GM12878 (cell line): Measurements from ENCODE around the gene CYS1. TPM values are rescaled to one million over a fixed set of nuclear protein-coding genes. Genes with fewer than 3 reads are reported as not detected.
"Not testable (repeated sequence)": the region's sequence is repeated elsewhere in the genome, so short reads cannot be mapped to it uniquely, and the experiment has no call there.

Experiments used
- ATAC-seq: fragments of 200-7000 bp; cut with Tn5 transposase; 3 replicates; pipeline ENCODE4 v1.9.1; 2020; ENCODE audit warnings: mild to moderate bottlenecking, moderate library complexity
- BruUV-seq: library from RNA; stranded (reverse); fragments of 400-500 nt; replicated peaks from 2 replicates; lab custom pipeline; 2021; lab: Mats Ljungman, UMichigan
- CTCF ChIA-PET: fragments of 300-600 bp; sonication (Branson Sonifier 250); formaldehyde crosslinking; extraction: SDS; loops from one replicate; lab custom pipeline; 2021; ENCODE audit warnings: inconsistent platforms; lab: Yijun Ruan, JAX
- POLR2A ChIA-PET: fragments of 350-600 bp; formaldehyde crosslinking; extraction: SDS; loops from one replicate; lab custom pipeline; 2021; ENCODE audit warnings: inconsistent platforms; lab: Charles Lee
- RAD21 ChIA-PET: fragments of 300-600 bp; sonication (Branson Sonifier 250); formaldehyde crosslinking; loops from one replicate; lab custom pipeline; 2023; ENCODE audit warnings: antibody characterized with exemption; ENCODE audit not compliant: unreplicated experiment; lab: Charles Lee
- SMC1A ChIA-PET: fragments of 300-600 bp; sonication (Branson Sonifier 250); formaldehyde crosslinking; loops from one replicate; lab custom pipeline; 2023; ENCODE audit not compliant: unreplicated experiment, uncharacterized antibody; lab: Charles Lee
- DNase-seq: peaks from one replicate; pipeline ENCODE4 v3.0.0-alpha.2; 2011; ENCODE audit warnings: low read depth, low spot score
- FAIRE-seq: peaks from 3 replicates; lab custom pipeline; 2011; peaks lifted over from hg19 to GRCh38; lab: Jason Lieb, UNC
- H2AFZ ChIP-seq: 2 replicates; pipeline ENCODE4 v1.6.0; 2011; ENCODE audit warnings: low read depth, low read length, control low read depth; ENCODE audit not compliant: control insufficient read depth
- H3K27ac ChIP-seq: 2 replicates; pipeline ENCODE4 v1.5.1; 2011; ENCODE audit warnings: control low read depth; ENCODE audit not compliant: control insufficient read depth, insufficient read depth
- H3K27me3 ChIP-seq, 2 experiments: replicated peaks in 1 of 2; 2 replicates each; pipeline versions ENCODE4 v1.6.0 to v1.6.1; 2011; ENCODE audit warnings: low read length in 1 of 2; ENCODE audit not compliant: control insufficient read depth in 2 of 2, insufficient read depth in 2 of 2
- H3K36me3 ChIP-seq, 2 experiments: 2 replicates each; pipeline ENCODE4 v1.5.1; 2011; ENCODE audit warnings: low read length in 1 of 2; ENCODE audit not compliant: control insufficient read depth in 2 of 2, insufficient read depth in 2 of 2
- H3K4me1 ChIP-seq: 2 replicates; pipeline ENCODE4 v1.6.1; 2011; ENCODE audit warnings: mild to moderate bottlenecking, low read length, moderate library complexity, mixed read lengths; ENCODE audit not compliant: control insufficient read depth, insufficient read depth
- H3K4me2 ChIP-seq: 2 replicates; pipeline ENCODE4 v1.6.0; 2011; ENCODE audit warnings: control low read depth; ENCODE audit not compliant: control insufficient read depth, insufficient read depth
- H3K4me3 ChIP-seq: fragments of 200-600 bp; sonication (generic); 2 replicates; pipeline ENCODE4 v1.5.1; 2016
- H3K79me2 ChIP-seq: 2 replicates; pipeline ENCODE4 v1.6.0; 2011; ENCODE audit warnings: low read length; ENCODE audit not compliant: control insufficient read depth, insufficient read depth
- H3K9ac ChIP-seq: 2 replicates; pipeline ENCODE4 v1.8.0; 2011; ENCODE audit warnings: low read length, control low read depth, mixed read lengths; ENCODE audit not compliant: control insufficient read depth, insufficient read depth
- H3K9me3 ChIP-seq: replicated peaks from 3 replicates; pipeline ENCODE4 v1.5.1; 2011; ENCODE audit warnings: mild to moderate bottlenecking, low read length; ENCODE audit not compliant: control insufficient read depth, insufficient read depth
- H4K20me1 ChIP-seq: 2 replicates; pipeline ENCODE4 v1.6.0; 2011; ENCODE audit not compliant: control insufficient read depth, insufficient read depth
- ZBTB11 ChIP-seq: fragments of 450-650 bp; formaldehyde crosslinking; IDR thresholded peaks from 2 replicates; pipeline ENCODE4 v1.5.0; 2022; ENCODE audit warnings: mild to moderate bottlenecking, missing genetic modification characterization
- in situ Hi-C: fragments of 300-500 bp; cut with MboI; formaldehyde crosslinking; loops from 9 replicates; pipeline ENCODE4 v1.14.3; 2018; ENCODE audit warnings: mixed read lengths
- intact Hi-C: fragments of 100-400 bp; cut with micrococcal nuclease; formaldehyde crosslinking; loops from one replicate; pipeline ENCODE4 v1.14.2; 2022; ENCODE audit not compliant: unreplicated experiment
- polyA plus RNA-seq, 11 experiments: library from polyadenylated mRNA; depleted of rRNA in 4 of 11; unstranded in 6 of 11; stranded (reverse) in 5 of 11; fragments of >200 nt; fragmentation: Nextera tagmentation in 4 of 11; fragmentation: Illumina TruSeq in 1 of 11; extraction: Ambion mirVana in 4 of 11; extraction: Trizol in 1 of 11; gene quantifications; 1 replicate in 1 of 11; 2 replicates in 10 of 11; pipeline versions ENCODE4 v1.2.1 to v1.2.3, GENCODE V29; 2011 to 2016; ENCODE audit warnings: inconsistent platforms in 2 of 11, missing spikeins in 2 of 11, low read depth in 1 of 11
- total RNA-seq, 4 experiments: library from RNA; depleted of rRNA in 3 of 4; stranded (reverse); fragments of >200 nt in 3 of 4; fragmentation: Illumina TruSeq in 1 of 4; extraction: Trizol in 1 of 4; gene quantifications; 2 replicates each; pipeline versions ENCODE4 v1.2.1 to v1.2.3, GENCODE V29; 2013 to 2021

CYS1 gene
- total and polyA plus RNA-seq, 10 of the 15 experiments (the other 5 are each of a cell fraction or from before 2014, with no cell fraction given): 0.35 to 6.4 (median 2.5) TPM

DNA sequence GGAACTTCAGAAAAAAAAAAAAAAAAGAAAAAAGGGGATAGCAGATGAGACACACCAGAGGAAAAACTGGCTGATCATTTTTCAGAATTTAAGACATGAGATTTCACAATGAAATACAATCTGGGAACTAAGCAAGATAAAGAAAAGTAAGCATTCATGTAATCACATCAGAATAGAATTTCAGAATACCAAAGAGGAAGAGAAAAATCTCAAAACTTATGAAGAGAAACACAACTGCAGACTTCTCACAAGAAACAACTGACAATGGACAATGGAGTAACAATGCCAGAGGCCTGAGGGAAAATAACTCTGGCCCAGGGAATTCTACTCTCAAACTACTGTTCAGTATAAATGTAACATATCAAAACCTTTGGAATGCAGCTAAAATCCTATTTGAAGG, 29.1 kb upstream of the CYS1 start (continued):
- no peak for TF ChIP-seq ZBTB11 (CRISPR knock-in tag)

GRCh38 chr2:10104906-10105305, 24.7 kb upstream of the CYS1 start:
- H2AFZ ChIP-seq, H3K4me3 ChIP-seq, H3K9ac ChIP-seq, H3K36me3 ChIP-seq, ATAC-seq, H3K4me1 ChIP-seq, H3K9me3 ChIP-seq, intact Hi-C loops, in situ Hi-C loops, H3K79me2 ChIP-seq, H3K27me3 ChIP-seq, FAIRE-seq, BruUV-seq, DNase-seq, H3K4me2 ChIP-seq, H3K27ac ChIP-seq, H4K20me1 ChIP-seq: not testable (repeated sequence)
- ChIA-PET SMC1A (interaction anchor here (5.0 to 12.5 kb wide), 2 partner anchors 14 to 32 kb away, joined by 24 to 236 read pairs; no protein-coding TSS in a partner anchor), CTCF (interaction anchor here (4.3 to 31.8 kb wide), 2 partner anchors 13 to 28 kb away, joined by 21 to 983 read pairs; partner anchors contain the start of gene CYS1), RAD21 (interaction anchor here (1.1 to 2.8 kb wide), 4 partner anchors 13 to 330 kb away, joined by 3 to 12 read pairs (median 5); no protein-coding TSS in a partner anchor), POLR2A (interaction anchor here (0.6 to 1.7 kb wide), 3 partner anchors 8 to 23 kb away, joined by 3 to 5 read pairs (median 3); no protein-coding TSS in a partner anchor)
